Stimulated activated effector memory CD8-positive, alpha-beta T cell treated with anti-CD3 and anti-CD28 coated beads, Interleukin-12 subunit alpha, Interleukin-12 subunit beta, amount 100 ng/mL, for 72 hours (primary cell): ENCODE data around the gene WDTC1.
"Not testable (repeated sequence)": the region's sequence is repeated elsewhere in the genome, so short reads cannot be mapped to it uniquely, and the experiment has no call there.

Experiments
- ATAC-seq: fragments of 150-1000 bp; cut with Tn5 transposase; 2 replicates; pipeline ENCODE4 v1.10.0; 2021
- DNase-seq, 2 donors: peaks; one replicate each; pipeline ENCODE4 v3.0.0; 2021 to 2022; ENCODE audit warnings: low spot score in 2 of 2
- H3K27ac Mint-ChIP-seq: one replicate; pipeline ENCODE4 v1.8.0; 2022; ENCODE audit warnings: mild to moderate bottlenecking, mixed read lengths
- H3K36me3 Mint-ChIP-seq: one replicate; pipeline ENCODE4 v1.8.0; 2022; ENCODE audit warnings: mild to moderate bottlenecking, mixed read lengths
- H3K4me1 Mint-ChIP-seq: one replicate; pipeline ENCODE4 v1.8.0; 2022; ENCODE audit warnings: mixed read lengths
- H3K4me3 Mint-ChIP-seq: one replicate; pipeline ENCODE4 v1.8.0; 2022; ENCODE audit warnings: mild to moderate bottlenecking, mixed read lengths
- H3K9me3 Mint-ChIP-seq: one replicate; pipeline ENCODE4 v1.8.0; 2022; ENCODE audit warnings: mixed read lengths

The WDTC1 gene

GRCh38 chr1:27234049-27234882 is at the start of gene WDTC1:
TSS of gene WDTC1 (plus strand) at chr1:27234632. CDS start at chr1:27261055, 26,423 bp downstream.
- DNase-seq: peak; percentile 96 to 98
- Mint-ChIP-seq H3K27ac (peak within 1 kb of the TSS; percentile 96), H3K9me3 (no peaks in the 10 kb centered on the region), H3K4me3 (peak within 1 kb of the TSS; percentile 85), H3K4me1 (peaks cover 21% of the 10 kb centered on the region), H3K36me3 (peaks cover 14% of the 10 kb centered on the region)
- ATAC-seq: peak; percentile 95

- not testable (repeated sequence) for H3K36me3 Mint-ChIP-seq, H3K4me1 Mint-ChIP-seq, H3K27ac Mint-ChIP-seq, DNase-seq, H3K9me3 Mint-ChIP-seq, H3K4me3 Mint-ChIP-seq, ATAC-seq
Measured at GRCh38 chr1:27184665-27185064, 49.8 kb upstream of the WDTC1 start.

GRCh38 chr1:27192039-27192529 is 42.3 kb upstream of the WDTC1 start:
- no peak overlapping the region for H3K27ac Mint-ChIP-seq
- DNase-seq (no peak), ATAC-seq (no peak)
- no peaks in the 10 kb centered on the region for H3K36me3 Mint-ChIP-seq
- no peak overlapping the region for H3K4me3 Mint-ChIP-seq
- no peaks in the 10 kb centered on the region for H3K4me1 Mint-ChIP-seq
- no peaks in the 10 kb centered on the region for H3K9me3 Mint-ChIP-seq

- no peak for ATAC-seq
- no peak for DNase-seq
- Mint-ChIP-seq H3K36me3 (no peaks in the 10 kb centered on the region), H3K4me1 (peaks cover 7% of the 10 kb centered on the region), H3K9me3 (no peaks in the 10 kb centered on the region), H3K27ac (no peak overlapping the region), H3K4me3 (no peak overlapping the region)
Measured at GRCh38 chr1:27193194-27193593, 41.2 kb upstream of the WDTC1 start.

- ATAC-seq (no peak), DNase-seq (no peak)
- Mint-ChIP-seq H3K4me3 (no peak overlapping the region), H3K9me3 (no peaks in the 10 kb centered on the region), H3K36me3 (no peaks in the 10 kb centered on the region), H3K27ac (peak overlapping the region; percentile 60), H3K4me1 (peaks cover 8% of the 10 kb centered on the region)
Measured at GRCh38 chr1:27201295-27201694, 33.1 kb upstream of the WDTC1 start.

GRCh38 chr1:27203946-27204345 is 30.5 kb upstream of the WDTC1 start:
- Mint-ChIP-seq H3K36me3 (no peaks in the 10 kb centered on the region), H3K4me3 (no peak overlapping the region), H3K4me1 (no peaks in the 10 kb centered on the region), H3K9me3 (no peaks in the 10 kb centered on the region), H3K27ac (no peak overlapping the region)
- no peak for ATAC-seq
- no peak for DNase-seq

- not testable (repeated sequence) for H3K9me3 Mint-ChIP-seq, H3K4me1 Mint-ChIP-seq, ATAC-seq, H3K4me3 Mint-ChIP-seq, H3K27ac Mint-ChIP-seq, H3K36me3 Mint-ChIP-seq, DNase-seq
Measured at GRCh38 chr1:27207238-27207637, 27.2 kb upstream of the WDTC1 start.

- not testable (repeated sequence) for H3K27ac Mint-ChIP-seq, ATAC-seq, H3K36me3 Mint-ChIP-seq, H3K9me3 Mint-ChIP-seq, DNase-seq, H3K4me1 Mint-ChIP-seq, H3K4me3 Mint-ChIP-seq
Measured at GRCh38 chr1:27208143-27208850, 26.1 kb upstream of the WDTC1 start.

GRCh38 chr1:27216466-27216865 is 18.0 kb upstream of the WDTC1 start:
- DNase-seq (no peak), ATAC-seq (no peak)
- Mint-ChIP-seq H3K4me1 (no peaks in the 10 kb centered on the region), H3K36me3 (no peaks in the 10 kb centered on the region), H3K9me3 (no peaks in the 10 kb centered on the region), H3K4me3 (no peak overlapping the region), H3K27ac (no peak overlapping the region)

GRCh38 chr1:27217401-27217800 is 17.0 kb upstream of the WDTC1 start:
- Mint-ChIP-seq H3K4me1 (no peaks in the 10 kb centered on the region), H3K4me3 (no peak overlapping the region), H3K27ac (no peak overlapping the region), H3K36me3 (no peaks in the 10 kb centered on the region), H3K9me3 (no peaks in the 10 kb centered on the region)
- ATAC-seq: no peak
- no peak for DNase-seq

- H3K4me1 Mint-ChIP-seq: no peaks in the 10 kb centered on the region
- no peaks in the 10 kb centered on the region for H3K36me3 Mint-ChIP-seq
- no peaks in the 10 kb centered on the region for H3K9me3 Mint-ChIP-seq
- DNase-seq (no peak), ATAC-seq (no peak)
- no peak overlapping the region for H3K4me3 Mint-ChIP-seq
- no peak overlapping the region for H3K27ac Mint-ChIP-seq
Measured at GRCh38 chr1:27218736-27219135, 15.7 kb upstream of the WDTC1 start.

- H3K4me1 Mint-ChIP-seq: no peaks in the 10 kb centered on the region
- ATAC-seq: no peak
- H3K4me3 Mint-ChIP-seq: no peak overlapping the region
Measured at GRCh38 chr1:27220096-27220495, 14.3 kb upstream of the WDTC1 start.

GRCh38 chr1:27220702-27221497 is 13.5 kb upstream of the WDTC1 start:
- H3K36me3 Mint-ChIP-seq, H3K4me1 Mint-ChIP-seq, H3K9me3 Mint-ChIP-seq, ATAC-seq, H3K4me3 Mint-ChIP-seq, DNase-seq, H3K27ac Mint-ChIP-seq: not testable (repeated sequence)

More at GRCh38 chr1:27220096-27220495, 14.3 kb upstream of the WDTC1 start:
- Mint-ChIP-seq H3K27ac (no peak overlapping the region), H3K9me3 (no peaks in the 10 kb centered on the region), H3K36me3 (no peaks in the 10 kb centered on the region)
- DNase-seq: no peak

- Mint-ChIP-seq H3K36me3 (no peaks in the 10 kb centered on the region), H3K9me3 (no peaks in the 10 kb centered on the region), H3K27ac (no peak overlapping the region), H3K4me3 (no peak overlapping the region), H3K4me1 (no peaks in the 10 kb centered on the region)
- DNase-seq (no peak), ATAC-seq (no peak)
Measured at GRCh38 chr1:27225621-27226020, 8.8 kb upstream of the WDTC1 start.

- H3K9me3 Mint-ChIP-seq: no peaks in the 10 kb centered on the region
- H3K4me3 Mint-ChIP-seq: no peak overlapping the region
- no peak for DNase-seq
- no peaks in the 10 kb centered on the region for H3K4me1 Mint-ChIP-seq
- no peak overlapping the region for H3K27ac Mint-ChIP-seq
- no peaks in the 10 kb centered on the region for H3K36me3 Mint-ChIP-seq
- ATAC-seq: no peak
Measured at GRCh38 chr1:27227765-27228164, 6.7 kb upstream of the WDTC1 start.
